Measurements from ENCODE around the gene S100A7A. TPM values are rescaled to one million over a fixed set of nuclear protein-coding genes. Genes with fewer than 3 reads are reported as not detected.
"Not testable (repeated sequence)": the region's sequence is repeated elsewhere in the genome, so short reads cannot be mapped to it uniquely, and the experiment has no call there.

S100A7A gene
- total and polyA plus RNA-seq, 3 donors from 2014 or later, result not detected

- H3K27me3 ChIP-seq; H3K27ac ChIP-seq; H3K36me3 ChIP-seq (ENCODE audit: low read depth, missing control alignments); H3K4me1 ChIP-seq; H3K9me3 ChIP-seq; DNase-seq; H3K4me3 ChIP-seq; intact Hi-C loops (cut with DNase I; ENCODE audit: low total_unique reads): not testable (repeated sequence)
Observed at GRCh38 chr1:153413961-153414360, 2.4 kb upstream of the S100A7A start.

- intact Hi-C loops (cut with DNase I; ENCODE audit: low total_unique reads), result no loop called here
- no peak overlapping the region for H3K27ac ChIP-seq
- no peak for TF ChIP-seq CTCF (IDR thresholded peaks at IDR 0.05)
- TF ChIP-seq POLR2A (IDR thresholded peaks at IDR 0.05), result no peak
- H3K4me1 ChIP-seq, result no peaks in the 10 kb centered on the region
- H3K9me3 ChIP-seq, result no peaks in the 10 kb centered on the region
- no peaks in the 10 kb centered on the region for H3K36me3 ChIP-seq (ENCODE audit: low read depth, missing control alignments)
- no peak for DNase-seq
- H3K27me3 ChIP-seq, result no peaks in the 10 kb centered on the region
- no peak overlapping the region for H3K4me3 ChIP-seq
- WGBS, 2 donors, result 78 to 79% methylated on average over 8 to 12 of the region's 12 CpGs
Observed at GRCh38 chr1:153417136-153417888, 992 bp downstream of the S100A7A start.

- H3K27ac ChIP-seq; H3K4me3 ChIP-seq; DNase-seq; H3K36me3 ChIP-seq (ENCODE audit: low read depth, missing control alignments); H3K27me3 ChIP-seq; H3K9me3 ChIP-seq; intact Hi-C loops (cut with DNase I; ENCODE audit: low total_unique reads); H3K4me1 ChIP-seq: not testable (repeated sequence)
- 75 to 82% methylated on average over 7 of the region's 7 CpGs for WGBS, 2 donors
Observed at GRCh38 chr1:153418758-153419435, 2.6 kb downstream of the S100A7A start.

- H3K4me3 ChIP-seq; H3K4me1 ChIP-seq; H3K36me3 ChIP-seq (ENCODE audit: low read depth, missing control alignments); H3K27ac ChIP-seq; H3K9me3 ChIP-seq; DNase-seq; H3K27me3 ChIP-seq; intact Hi-C loops (cut with DNase I; ENCODE audit: low total_unique reads): not testable (repeated sequence)
- WGBS, 2 donors, result 62 to 82% methylated on average over 2 of the region's 2 CpGs
Observed at GRCh38 chr1:153419436-153419793, 3.1 kb downstream of the S100A7A start.

- intact Hi-C loops (cut with DNase I; ENCODE audit: low total_unique reads), result no loop called here
- H3K27ac ChIP-seq, result no peak overlapping the region
- TF ChIP-seq POLR2A (IDR thresholded peaks at IDR 0.05), result no peak
- TF ChIP-seq CTCF (IDR thresholded peaks at IDR 0.05), result no peak
- no peak for DNase-seq
- H3K36me3 ChIP-seq (ENCODE audit: low read depth, missing control alignments), result no peaks in the 10 kb centered on the region
- H3K9me3 ChIP-seq, result no peaks in the 10 kb centered on the region
- H3K4me3 ChIP-seq, result no peak overlapping the region
- H3K4me1 ChIP-seq, result no peaks in the 10 kb centered on the region
- WGBS, 2 donors, result 70 to 87% methylated on average over 2 of the region's 2 CpGs
- no peaks in the 10 kb centered on the region for H3K27me3 ChIP-seq
Observed at GRCh38 chr1:153420306-153420705, 4.0 kb downstream of the S100A7A start.

- DNase-seq, result peak; percentile 90
- no peak overlapping the region for H3K27ac ChIP-seq
- WGBS, 2 donors, result 8% methylated on average over 6 of the region's 6 CpGs
Observed at GRCh38 chr1:153422450-153423068, 6.2 kb downstream of the S100A7A start.

More at GRCh38 chr1:153422450-153423068, 6.2 kb downstream of the S100A7A start:
- H3K27me3 ChIP-seq, result no peaks in the 10 kb centered on the region
- H3K4me3 ChIP-seq, result no peak overlapping the region
- H3K36me3 ChIP-seq (ENCODE audit: low read depth, missing control alignments), result no peaks in the 10 kb centered on the region
- TF ChIP-seq POLR2A (IDR thresholded peaks at IDR 0.05) (no peak), CTCF (IDR thresholded peaks at IDR 0.05) (no peak)
- intact Hi-C loops (cut with DNase I; ENCODE audit: low total_unique reads), result no loop called here
- no peaks in the 10 kb centered on the region for H3K4me1 ChIP-seq
- H3K9me3 ChIP-seq, result no peaks in the 10 kb centered on the region
